NAMALWA (cell line): ENCODE results near the gene KRT17.
"Not testable (repeated sequence)": the region's sequence is repeated elsewhere in the genome, so short reads cannot be mapped to it uniquely, and the experiment has no call there.

Experiments
- DNase-seq: peaks from one replicate; pipeline ENCODE4 v3.0.0-alpha.2; 2015; ENCODE audit warnings: low spot score

KRT17 gene

GRCh38 chr17:41620583-41621434 lies 3.6 kb downstream of the KRT17 start:
- DNase-seq = no peak

GRCh38 chr17:41619927-41620582 lies 4.3 kb downstream of the KRT17 start:
- DNase-seq = not testable (repeated sequence)

DNA sequence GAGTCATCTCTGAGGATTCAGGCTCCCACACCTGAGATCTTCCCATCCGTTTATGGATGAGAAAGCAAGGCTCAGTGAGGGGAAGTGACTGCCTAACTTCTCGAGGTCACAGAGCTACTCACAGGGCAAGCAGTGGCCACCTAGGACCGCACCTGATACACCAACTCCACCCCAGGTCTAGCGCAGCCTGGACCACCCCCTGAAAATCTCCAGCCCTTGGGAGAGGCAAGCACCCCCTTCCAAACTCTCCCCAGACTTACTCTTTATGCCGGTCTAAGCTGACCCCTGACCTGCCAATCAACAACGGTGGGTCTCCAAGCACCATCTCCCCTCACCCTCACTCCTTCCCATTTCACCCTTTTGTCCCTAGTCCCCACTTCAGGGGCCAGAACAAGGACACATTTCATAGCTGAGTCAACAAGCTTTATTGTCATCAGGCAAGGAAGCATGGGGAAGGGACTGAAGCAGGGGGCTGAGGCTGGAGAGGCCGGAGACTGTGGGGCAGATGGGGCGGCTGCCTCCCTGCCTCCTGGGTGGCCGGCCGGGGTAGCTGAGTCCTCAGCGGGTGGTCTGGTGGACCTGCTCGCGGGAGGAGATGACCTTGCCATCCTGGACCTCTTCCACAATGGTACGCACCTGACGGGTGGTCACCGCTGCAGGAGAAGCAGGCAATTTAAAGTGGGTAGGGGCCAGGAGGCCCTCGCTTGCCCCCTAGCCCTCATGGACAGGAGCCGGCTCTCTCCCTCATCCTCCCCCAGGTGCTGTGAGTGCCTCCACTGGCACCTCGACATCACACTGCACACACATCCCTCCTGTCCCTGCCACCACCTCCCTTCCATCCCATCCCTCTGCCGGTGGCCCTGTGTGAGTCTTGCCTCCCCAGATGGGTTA lies 5.1 kb downstream of the KRT17 start:
- DNase-seq = no peak

GRCh38 chr17:41618341-41619035 lies 5.9 kb downstream of the KRT17 start:
- no peak for DNase-seq

DNA sequence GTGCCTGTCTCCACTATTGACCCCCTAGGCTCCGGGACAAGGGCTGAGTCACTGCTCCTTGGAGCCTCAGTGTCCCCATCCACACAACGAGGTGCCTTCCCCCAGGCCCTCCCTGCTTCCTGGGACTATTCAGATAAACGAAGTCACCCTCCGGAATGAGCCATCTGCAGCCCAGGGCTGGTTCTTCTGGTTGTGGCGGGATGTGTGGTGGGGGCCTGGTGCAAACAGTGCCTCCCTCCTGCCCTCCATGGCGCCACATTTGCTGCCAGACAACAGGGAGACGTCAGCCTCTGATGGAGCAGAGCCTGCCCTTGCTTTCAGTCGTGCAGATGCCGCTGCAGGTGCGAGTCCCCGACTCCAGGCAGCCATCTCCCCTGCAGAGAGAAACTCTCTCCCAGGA lies 6.7 kb downstream of the KRT17 start:
- DNase-seq = no peak

DNA sequence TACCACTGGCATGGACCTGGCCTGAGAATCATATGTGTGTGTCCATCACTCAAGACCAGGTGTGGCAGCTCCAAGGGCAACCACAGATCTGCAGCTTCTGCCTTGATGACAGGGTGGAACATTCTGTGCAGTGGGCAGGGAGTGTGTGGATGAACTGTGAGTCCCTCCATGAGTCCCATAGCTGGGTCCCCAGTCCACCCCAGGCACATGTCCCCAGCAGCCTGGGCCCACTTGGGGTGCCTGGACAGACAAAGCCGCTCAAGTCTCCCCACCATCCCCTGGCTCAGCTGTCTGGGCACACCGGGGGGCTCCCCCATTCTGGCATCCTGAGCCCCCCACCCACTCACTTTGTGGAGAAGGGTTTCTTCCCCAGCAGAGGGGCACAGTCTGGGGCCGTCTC lies 7.2 kb downstream of the KRT17 start:
- DNase-seq = no peak

DNA sequence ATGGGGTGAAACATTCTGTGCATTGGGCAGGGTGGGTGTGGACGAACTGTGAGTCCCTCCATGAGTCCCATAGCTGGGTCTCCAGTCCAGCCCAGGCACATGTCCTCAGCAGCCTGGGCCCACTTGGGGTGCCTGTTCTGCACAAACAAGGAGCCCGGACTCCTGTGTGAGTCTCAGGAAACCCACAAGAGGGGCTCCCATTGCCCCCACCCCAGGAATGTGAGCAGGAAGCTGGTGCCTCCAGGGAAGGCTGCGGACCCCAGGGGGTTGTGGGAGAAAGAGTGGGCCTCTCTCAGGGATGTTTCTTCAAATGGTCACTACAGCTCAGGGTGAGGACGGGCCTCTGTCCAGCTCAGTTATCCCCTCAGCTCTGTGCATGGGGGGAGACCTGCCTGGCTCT lies 7.9 kb downstream of the KRT17 start:
- not testable (repeated sequence) for DNase-seq

GRCh38 chr17:41615454-41615853 lies 8.9 kb downstream of the KRT17 start:
- no peak for DNase-seq

- not testable (repeated sequence) for DNase-seq
Measured at GRCh38 chr17:41614767-41615166, 9.6 kb downstream of the KRT17 start.

- DNase-seq = no peak
Measured at GRCh38 chr17:41614098-41614497, 10.3 kb downstream of the KRT17 start.

DNA sequence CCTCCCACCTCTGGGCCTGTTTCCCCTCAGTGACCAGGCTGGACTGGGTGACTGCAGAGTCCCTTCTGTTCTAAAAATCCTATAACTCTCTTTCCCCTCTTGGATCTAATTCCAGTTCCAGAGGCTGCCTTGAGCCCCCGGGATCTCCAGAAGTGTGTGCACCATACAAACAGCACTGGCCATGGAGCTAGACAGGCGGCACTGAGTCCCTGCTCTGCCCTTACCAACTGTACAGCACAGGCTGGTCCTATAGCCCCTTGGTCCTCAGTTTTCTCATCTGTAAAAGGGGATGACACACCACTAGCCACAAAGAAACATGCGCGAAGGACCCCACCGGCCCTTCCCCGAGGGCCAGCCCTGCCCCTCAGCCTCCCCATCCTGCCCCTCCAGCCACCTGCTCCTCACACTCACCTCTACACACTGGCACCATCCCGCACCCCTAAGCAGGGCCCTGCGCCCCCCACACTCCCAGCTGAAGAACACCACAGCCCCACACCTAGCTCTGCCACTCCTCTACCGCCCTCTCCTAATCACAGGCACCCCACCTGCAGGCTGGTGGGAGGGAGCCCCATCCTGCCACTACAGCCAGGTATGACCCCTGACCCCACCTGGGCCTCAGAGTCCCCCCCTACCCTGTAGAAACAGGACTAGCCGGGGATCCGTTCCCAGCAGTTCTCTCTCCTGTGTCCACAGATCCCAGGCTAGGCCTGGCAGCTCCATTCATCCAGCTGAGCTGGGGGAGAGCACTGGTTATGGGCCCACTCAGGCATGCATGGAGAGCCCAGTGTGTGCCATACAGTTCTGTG lies 10.9 kb downstream of the KRT17 start:
- DNase-seq = no peak

DNA sequence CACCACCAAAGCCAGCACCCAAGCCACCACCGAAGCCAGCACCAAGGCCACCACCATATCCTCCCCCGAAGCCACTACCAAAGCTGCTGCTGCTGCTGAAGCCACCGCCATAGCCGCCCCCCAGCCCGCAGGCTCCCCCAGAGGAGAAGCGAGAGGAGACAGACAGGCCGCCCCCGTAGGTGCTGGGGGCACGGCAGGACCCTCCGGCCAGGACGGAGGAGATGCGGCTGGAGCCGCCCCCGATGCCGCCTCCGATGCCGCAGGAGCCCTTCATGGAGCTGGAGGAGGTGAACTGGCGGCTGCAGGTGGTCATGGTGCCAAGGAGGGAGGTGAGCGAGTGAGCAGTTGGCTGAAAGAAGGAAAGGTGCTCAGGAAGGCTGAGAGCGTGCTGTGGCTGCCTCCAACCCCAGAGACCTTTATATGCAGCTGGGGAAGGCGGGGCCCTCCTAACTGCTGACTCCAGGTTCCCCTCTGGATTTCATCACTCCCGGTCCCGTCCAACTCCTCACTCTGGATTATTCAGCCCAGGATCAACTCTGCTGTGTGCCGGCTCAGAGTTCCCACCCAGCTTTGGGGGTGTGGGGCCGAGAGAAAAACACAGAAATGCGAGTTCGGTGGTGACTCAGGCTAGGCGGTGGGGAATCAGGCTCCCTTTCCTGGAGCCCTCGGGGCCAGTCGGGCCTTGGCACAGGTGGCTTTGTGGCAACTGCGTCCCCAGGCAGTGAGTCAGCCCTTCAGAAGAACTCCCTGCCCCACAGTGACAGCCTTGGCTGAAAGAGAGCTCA lies 11.8 kb downstream of the KRT17 start, which contains the start of gene KRT16:
TSS of gene KRT16 (minus strand) at position 392 of the 785 bp plus-strand sequence. CDS start at position 313, 79 bp downstream.
- not testable (repeated sequence) for DNase-seq

GRCh38 chr17:41610965-41611640 lies 13.3 kb downstream of the KRT17 start:
- DNase-seq = no peak

GRCh38 chr17:41610061-41610517 lies 14.3 kb downstream of the KRT17 start:
- DNase-seq = not testable (repeated sequence)

DNA sequence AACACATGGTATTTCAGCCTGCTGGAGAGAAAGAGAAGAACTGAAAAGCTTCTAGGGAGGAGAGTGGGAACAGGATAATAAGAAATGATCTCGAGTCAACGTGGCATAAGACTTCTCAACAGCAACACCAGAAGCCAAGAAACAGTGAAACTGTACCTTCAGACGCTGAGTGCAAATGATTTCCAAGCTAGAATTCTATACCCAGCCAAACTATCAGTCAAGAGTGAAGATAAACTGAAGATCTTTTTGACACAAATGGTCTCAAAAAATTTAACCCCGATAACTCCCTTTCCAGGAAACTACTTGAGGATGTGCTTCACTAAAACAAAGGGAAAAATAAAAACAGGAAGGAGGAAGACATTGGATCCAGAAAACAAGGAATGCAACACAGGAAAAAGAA lies 17.4 kb downstream of the KRT17 start:
- DNase-seq = not testable (repeated sequence)

- no peak for DNase-seq
Measured at GRCh38 chr17:41602524-41602923, 21.9 kb downstream of the KRT17 start.

DNA sequence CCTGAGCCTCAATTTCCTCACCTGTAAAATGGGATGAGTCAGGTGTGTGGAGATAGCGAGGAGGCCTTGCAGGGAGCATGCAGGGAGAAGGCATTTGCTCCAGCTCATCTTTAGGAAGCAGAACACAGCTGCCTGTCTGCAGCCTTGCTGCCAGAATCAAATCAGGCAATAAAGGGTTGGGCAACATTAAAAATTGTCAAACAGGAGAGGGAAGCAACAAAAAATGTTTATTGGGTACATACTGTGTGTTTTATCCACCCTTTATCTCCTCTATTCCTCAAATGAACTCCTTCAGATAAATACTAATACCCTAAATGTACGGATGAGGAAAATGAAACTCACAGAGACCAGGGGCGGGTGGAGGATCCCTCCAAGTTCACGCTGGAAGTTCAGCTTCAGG lies 24.1 kb downstream of the KRT17 start:
- DNase-seq = no peak

DNA sequence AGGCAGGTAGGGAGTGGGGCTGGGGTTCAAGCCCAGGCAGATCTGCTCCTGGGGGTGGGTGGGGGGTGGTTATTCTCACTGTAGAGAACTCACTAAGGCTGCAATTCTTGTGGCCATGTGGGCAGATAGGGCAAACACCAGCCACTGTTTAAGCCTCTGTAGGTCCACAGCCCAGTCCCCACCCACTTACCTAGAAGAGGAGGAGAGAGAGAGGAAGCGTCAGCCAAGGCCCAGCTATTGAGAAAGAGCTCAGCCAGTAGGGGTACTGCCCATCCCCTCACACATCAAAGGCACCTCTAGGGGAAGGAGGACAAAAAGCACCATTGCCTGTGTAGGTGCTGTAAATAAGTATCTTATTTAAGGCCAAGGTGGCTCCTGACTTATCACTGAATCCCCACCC lies 24.7 kb downstream of the KRT17 start:
- no peak for DNase-seq

- DNase-seq = no peak
Measured at GRCh38 chr17:41595585-41595984, 28.8 kb downstream of the KRT17 start.
